Measurements from ENCODE around the gene BRD8.

The BRD8 gene

GRCh38 chr5:138093036-138093435, 85.4 kb downstream of the BRD8 start (continued):
- no peak for TF ChIP-seq CSRNP3 (CRISPR knock-in tag; IDR thresholded peaks at IDR 0.05)

GRCh38 chr5:138092301-138092700, 86.1 kb downstream of the BRD8 start:
- no peak for ATAC-seq
- TF ChIP-seq PPARA (CRISPR knock-in tag; IDR thresholded peaks at IDR 0.05; ENCODE audit: borderline replicate concordance) (no peak), TOX (CRISPR knock-in tag; IDR thresholded peaks at IDR 0.05; ENCODE audit: borderline replicate concordance) (no peak), OSR1 (CRISPR knock-in tag; IDR thresholded peaks at IDR 0.05) (no peak), ZC3H10 (CRISPR knock-in tag; IDR thresholded peaks at IDR 0.05) (no peak), SNAI2 (CRISPR knock-in tag; IDR thresholded peaks at IDR 0.05) (no peak), GLIS3 (CRISPR knock-in tag; IDR thresholded peaks at IDR 0.05) (no peak), ZNF70 (CRISPR knock-in tag; IDR thresholded peaks at IDR 0.05) (no peak), ZFP30 (CRISPR knock-in tag; IDR thresholded peaks at IDR 0.05) (no peak), CREB5 (CRISPR knock-in tag; IDR thresholded peaks at IDR 0.05; ENCODE audit: low read depth) (no peak), TCF4 (CRISPR knock-in tag; IDR thresholded peaks at IDR 0.05; ENCODE audit: borderline replicate concordance) (no peak), ZFP3 (CRISPR knock-in tag; IDR thresholded peaks at IDR 0.05) (no peak)

- no peak for ATAC-seq
- TF ChIP-seq BACH2 (CRISPR knock-in tag; IDR thresholded peaks at IDR 0.05; ENCODE audit: borderline replicate concordance): no peak
- no peak for TF ChIP-seq TCF4 (CRISPR knock-in tag; IDR thresholded peaks at IDR 0.05; ENCODE audit: borderline replicate concordance)
- TF ChIP-seq OSR1 (CRISPR knock-in tag; IDR thresholded peaks at IDR 0.05): no peak
- no peak for TF ChIP-seq GLIS3 (CRISPR knock-in tag; IDR thresholded peaks at IDR 0.05)
- no peak for TF ChIP-seq PPARA (CRISPR knock-in tag; IDR thresholded peaks at IDR 0.05; ENCODE audit: borderline replicate concordance)
- TF ChIP-seq ZNF8 (CRISPR knock-in tag; IDR thresholded peaks at IDR 0.05): no peak
- no peak for TF ChIP-seq TSHZ2 (CRISPR knock-in tag; IDR thresholded peaks at IDR 0.05)
- TF ChIP-seq TOX (CRISPR knock-in tag; IDR thresholded peaks at IDR 0.05; ENCODE audit: borderline replicate concordance): no peak
- no peak for TF ChIP-seq POU6F1 (CRISPR knock-in tag; IDR thresholded peaks at IDR 0.05; ENCODE audit: borderline replicate concordance, low read depth)
- no peak for TF ChIP-seq CREB5 (CRISPR knock-in tag; IDR thresholded peaks at IDR 0.05; ENCODE audit: low read depth)
- no peak for TF ChIP-seq RARB (CRISPR knock-in tag; IDR thresholded peaks at IDR 0.05)
- TF ChIP-seq CSDC2 (CRISPR knock-in tag; IDR thresholded peaks at IDR 0.05): no peak
- no peak for TF ChIP-seq ESRRG (CRISPR knock-in tag; IDR thresholded peaks at IDR 0.05)
- TF ChIP-seq ARNTL (CRISPR knock-in tag; IDR thresholded peaks at IDR 0.05; ENCODE audit: borderline replicate concordance, low read depth): no peak
- no peak for TF ChIP-seq ISL1 (CRISPR knock-in tag; IDR thresholded peaks at IDR 0.05)
- TF ChIP-seq ZFP3 (CRISPR knock-in tag; IDR thresholded peaks at IDR 0.05): no peak
- TF ChIP-seq CSRNP3 (CRISPR knock-in tag; IDR thresholded peaks at IDR 0.05): no peak
- no peak for TF ChIP-seq SNAI2 (CRISPR knock-in tag; IDR thresholded peaks at IDR 0.05)
- no peak for TF ChIP-seq PATZ1 (CRISPR knock-in tag; IDR thresholded peaks at IDR 0.05; ENCODE audit: borderline replicate concordance)
- no peak for TF ChIP-seq ZNF565 (CRISPR knock-in tag; conservative IDR thresholded peaks at IDR 0.05; ENCODE audit: low read depth)
These were observed 86.7 kb downstream of the BRD8 start for GRCh38 chr5:138091685-138092084.
